Measurements from ENCODE around the gene BLTP3A.

DNA sequence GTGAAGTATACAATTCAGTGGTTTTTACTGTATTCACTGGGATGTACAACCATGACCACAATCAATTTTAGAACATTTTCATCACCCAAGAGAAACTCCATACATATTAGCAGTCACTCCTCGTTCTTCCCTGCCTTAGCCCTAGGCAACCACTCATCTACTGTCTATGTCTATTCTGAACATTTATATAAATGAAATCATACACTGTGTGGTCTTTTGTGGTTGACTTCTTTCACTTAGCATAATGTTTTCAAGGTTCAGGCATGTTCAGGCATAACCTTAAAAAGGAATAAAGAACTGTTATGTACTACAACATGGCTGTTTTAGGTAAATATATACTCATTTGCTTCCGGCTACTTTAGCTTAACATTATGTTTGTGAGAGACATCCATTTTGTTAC, 37.3 kb downstream of the BLTP3A start:
- TF ChIP-seq, protein P1, sequence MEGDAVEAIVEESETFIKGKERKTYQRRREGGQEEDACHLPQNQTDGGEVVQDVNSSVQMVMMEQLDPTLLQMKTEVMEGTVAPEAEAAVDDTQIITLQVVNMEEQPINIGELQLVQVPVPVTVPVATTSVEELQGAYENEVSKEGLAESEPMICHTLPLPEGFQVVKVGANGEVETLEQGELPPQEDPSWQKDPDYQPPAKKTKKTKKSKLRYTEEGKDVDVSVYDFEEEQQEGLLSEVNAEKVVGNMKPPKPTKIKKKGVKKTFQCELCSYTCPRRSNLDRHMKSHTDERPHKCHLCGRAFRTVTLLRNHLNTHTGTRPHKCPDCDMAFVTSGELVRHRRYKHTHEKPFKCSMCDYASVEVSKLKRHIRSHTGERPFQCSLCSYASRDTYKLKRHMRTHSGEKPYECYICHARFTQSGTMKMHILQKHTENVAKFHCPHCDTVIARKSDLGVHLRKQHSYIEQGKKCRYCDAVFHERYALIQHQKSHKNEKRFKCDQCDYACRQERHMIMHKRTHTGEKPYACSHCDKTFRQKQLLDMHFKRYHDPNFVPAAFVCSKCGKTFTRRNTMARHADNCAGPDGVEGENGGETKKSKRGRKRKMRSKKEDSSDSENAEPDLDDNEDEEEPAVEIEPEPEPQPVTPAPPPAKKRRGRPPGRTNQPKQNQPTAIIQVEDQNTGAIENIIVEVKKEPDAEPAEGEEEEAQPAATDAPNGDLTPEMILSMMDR (IDR thresholded peaks at IDR 0.05): no peak
- TF ChIP-seq POLR2A (IDR thresholded peaks at IDR 0.05): no peak

All from breast epithelium (tissue), 3 donors.